GM10266 (cell line): ENCODE data around the gene RGS9BP.

Source experiments
- DNase-seq: peaks from one replicate; pipeline ENCODE4 v3.0.0; 2012; ENCODE audit errors: extremely low spot score
- TF ChIP-seq, protein P1 (sequence below): IDR thresholded peaks from 2 replicates; pipeline ENCODE4 v1.5.1; 2012; ENCODE audit warnings: mild to moderate bottlenecking, low read depth; ENCODE audit not compliant: control insufficient read depth, insufficient read depth; ENCODE audit errors: missing control alignments

RGS9BP gene

DNA sequence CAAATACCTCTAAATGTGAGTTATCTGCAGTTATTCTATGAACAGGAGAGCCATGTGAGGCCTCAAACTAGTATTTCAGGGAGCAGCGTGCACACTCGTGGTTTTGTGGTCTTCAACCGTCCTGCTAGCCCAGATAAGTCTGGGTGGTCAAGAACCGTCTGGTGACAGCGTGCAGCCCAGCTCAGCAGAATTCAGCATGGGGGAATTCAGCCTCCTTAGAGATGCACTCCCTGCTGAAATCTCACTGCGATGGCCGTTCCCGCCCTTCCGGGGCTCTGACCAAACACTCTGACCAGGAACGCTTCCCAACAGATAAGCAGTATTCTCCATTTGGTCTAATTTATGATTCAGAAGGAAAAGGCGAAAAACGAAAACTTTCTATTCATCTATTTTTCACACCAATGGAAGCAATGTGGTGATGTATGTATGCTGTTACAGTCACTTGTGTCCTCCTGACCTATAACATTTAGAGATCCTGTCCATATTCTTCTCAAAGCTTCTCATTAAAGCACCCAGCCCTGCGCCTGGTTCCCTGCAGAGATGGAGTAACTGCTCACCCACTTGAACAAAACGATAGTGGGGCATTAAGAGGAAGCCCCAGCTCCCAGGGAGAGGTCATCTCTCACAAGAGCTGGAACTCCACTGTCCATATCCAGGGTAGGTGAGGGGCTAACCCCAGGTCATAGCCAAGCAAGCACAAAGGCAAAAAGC is 3.6 kb upstream of the RGS9BP start:
- TF ChIP-seq, protein P1, sequence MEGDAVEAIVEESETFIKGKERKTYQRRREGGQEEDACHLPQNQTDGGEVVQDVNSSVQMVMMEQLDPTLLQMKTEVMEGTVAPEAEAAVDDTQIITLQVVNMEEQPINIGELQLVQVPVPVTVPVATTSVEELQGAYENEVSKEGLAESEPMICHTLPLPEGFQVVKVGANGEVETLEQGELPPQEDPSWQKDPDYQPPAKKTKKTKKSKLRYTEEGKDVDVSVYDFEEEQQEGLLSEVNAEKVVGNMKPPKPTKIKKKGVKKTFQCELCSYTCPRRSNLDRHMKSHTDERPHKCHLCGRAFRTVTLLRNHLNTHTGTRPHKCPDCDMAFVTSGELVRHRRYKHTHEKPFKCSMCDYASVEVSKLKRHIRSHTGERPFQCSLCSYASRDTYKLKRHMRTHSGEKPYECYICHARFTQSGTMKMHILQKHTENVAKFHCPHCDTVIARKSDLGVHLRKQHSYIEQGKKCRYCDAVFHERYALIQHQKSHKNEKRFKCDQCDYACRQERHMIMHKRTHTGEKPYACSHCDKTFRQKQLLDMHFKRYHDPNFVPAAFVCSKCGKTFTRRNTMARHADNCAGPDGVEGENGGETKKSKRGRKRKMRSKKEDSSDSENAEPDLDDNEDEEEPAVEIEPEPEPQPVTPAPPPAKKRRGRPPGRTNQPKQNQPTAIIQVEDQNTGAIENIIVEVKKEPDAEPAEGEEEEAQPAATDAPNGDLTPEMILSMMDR = no peak

DNA sequence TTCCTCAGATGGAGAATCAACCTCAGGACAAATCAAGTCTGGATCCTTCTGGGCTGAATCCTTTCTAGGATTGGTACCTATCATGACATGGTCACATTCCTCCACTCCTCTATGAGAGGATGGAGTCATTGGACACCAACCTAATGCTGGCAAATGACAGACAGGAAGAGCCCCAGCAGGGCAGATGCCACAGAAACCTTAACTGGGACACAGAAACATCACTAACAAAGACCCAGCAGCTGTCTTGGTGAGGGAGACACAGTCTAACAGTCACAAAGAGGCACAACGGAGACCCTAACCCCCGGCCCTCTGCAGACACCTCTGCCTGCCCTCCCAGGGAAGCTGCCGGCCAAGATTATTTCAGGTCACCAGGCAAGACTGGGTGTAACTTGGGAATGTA is 2.8 kb upstream of the RGS9BP start:
- no peak for DNase-seq
- TF ChIP-seq, protein P1 = no peak

More for the DNA sequence above, 3.6 kb upstream of the RGS9BP start:
- no peak for DNase-seq

DNA sequence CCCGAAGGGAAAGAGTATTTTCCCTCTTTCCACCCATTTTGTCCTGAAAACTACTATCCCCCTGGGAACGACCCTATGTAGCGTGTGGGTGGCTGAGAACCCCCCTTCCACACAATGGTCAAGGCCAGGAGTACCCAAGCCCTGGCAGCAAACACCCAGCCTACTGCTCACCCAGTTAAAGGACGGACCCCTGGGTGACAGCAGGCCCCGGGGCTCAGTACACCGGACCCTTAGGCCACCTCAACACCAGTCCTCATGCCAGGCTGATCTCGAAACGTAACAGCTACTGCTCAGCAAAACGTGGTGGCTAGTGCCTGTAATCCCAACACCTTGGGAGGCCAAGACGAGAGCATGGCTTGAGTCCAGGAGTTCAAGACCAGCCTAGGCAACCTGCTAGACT is 2.1 kb upstream of the RGS9BP start:
- DNase-seq = no peak
- TF ChIP-seq, protein P1 = no peak

DNA sequence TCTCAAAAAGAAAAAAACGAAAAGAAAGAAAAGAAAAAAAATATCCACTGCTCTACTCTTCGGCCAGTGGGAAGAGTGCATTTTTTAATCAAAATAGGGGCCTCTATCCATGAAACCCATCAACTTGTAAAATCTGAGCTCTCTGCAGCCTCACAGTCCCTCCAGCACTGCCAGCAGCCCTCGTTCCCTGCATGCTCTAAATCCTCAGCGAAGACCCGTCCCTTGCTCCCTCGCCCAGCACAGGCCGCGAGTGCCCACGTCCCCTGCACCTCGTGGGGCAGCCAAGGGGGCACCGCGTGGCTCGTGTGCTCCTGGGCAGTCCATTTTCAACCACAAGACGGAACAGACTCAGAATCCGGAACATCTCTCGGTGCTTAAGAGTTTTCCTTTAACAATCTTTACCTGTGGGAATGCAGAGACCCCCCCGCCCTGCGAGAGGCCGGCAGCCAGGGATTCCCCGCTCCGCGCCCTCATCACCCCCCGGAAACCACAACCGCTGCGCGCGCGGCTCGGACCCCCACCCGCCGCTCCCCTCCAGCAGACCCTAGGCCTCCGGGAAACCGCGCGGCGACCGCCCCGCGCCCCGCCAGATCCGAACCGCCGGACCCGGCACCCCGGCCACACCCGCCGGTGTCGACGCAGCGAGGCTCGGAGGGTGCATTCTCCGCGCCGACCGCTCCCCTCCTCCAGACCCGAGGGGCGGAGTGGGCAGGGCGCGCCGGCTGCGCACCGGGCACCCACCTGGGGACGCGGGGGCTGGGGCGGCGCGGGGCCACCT is 1.3 kb upstream of the RGS9BP start:
- no peak for DNase-seq
- TF ChIP-seq, protein P1 = no peak

DNA sequence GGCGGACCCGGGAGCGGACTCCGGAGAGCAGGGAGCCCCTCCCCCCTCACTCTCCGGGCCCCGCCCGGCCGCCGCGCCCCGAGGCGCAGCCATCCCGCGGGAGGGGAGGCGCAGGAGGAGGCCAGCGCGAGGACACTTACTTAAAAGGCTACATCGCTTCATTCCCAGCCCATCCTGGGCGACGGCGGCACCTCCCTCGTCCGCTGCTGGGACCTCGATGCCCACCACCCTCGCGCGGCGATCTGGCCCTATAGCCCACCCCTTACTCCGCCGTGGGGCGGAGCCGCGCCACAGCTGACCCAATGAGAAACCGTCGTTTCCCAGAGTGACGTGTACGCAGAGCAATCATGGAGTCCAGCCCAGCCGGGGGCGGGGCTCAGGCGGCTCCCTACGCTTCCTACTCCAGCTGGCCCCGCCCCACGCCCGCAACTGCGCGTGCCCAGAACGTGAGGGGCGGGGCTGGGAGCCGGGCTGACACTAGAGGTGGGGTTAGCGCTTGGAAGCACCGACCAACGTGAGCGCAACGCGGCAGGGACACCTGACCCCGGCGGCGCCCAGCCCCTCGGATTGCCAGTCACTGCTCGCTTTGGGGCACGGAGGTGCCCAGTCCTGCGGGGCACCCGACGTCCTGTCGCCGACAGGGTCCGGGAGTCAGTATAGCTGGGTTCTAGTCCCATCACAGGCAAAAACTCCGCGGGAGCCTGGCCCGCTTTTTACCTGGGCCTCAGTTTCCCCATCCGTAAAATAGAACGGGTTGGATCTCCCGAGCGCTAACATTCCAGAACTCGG is 523 bp upstream of the RGS9BP start, which contains the start of gene ANKRD27:
TSS of gene ANKRD27 (minus strand) at position 250 of the 789 bp plus-strand sequence. CDS start 16,165 bp downstream, outside the sequence.
- DNase-seq = peak; percentile 100
- TF ChIP-seq, protein P1 = no peak

DNA sequence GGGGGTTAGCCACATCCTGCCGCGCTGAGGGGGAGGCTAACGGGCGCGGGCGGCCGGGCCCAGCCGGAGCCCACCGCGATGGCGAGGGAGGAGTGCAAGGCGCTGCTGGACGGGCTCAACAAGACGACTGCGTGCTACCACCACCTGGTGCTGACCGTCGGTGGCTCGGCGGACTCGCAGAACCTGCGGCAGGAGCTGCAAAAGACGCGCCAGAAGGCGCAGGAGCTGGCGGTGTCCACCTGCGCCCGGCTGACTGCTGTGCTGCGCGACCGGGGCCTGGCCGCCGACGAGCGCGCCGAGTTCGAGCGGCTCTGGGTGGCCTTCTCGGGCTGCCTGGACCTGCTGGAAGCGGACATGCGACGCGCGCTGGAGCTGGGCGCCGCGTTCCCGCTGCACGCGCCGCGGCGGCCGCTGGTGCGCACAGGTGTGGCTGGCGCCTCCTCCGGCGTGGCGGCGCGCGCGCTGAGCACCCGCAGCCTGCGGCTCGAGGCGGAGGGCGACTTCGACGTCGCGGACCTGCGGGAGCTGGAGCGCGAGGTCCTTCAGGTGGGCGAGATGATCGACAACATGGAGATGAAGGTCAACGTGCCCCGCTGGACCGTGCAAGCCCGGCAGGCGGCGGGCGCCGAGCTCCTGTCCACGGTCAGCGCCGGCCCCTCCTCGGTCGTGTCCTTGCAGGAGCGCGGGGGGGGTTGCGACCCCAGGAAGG is 692 bp downstream of the RGS9BP start:
- no peak for DNase-seq
- TF ChIP-seq, protein P1 = no peak
